Mesodermal cell (in vitro differentiated cells): ENCODE data around the gene KIAA2012.
"Not testable (repeated sequence)": the region's sequence is repeated elsewhere in the genome, so short reads cannot be mapped to it uniquely, and the experiment has no call there.

Experiments
- H3K27ac ChIP-seq: 2 replicates; pipeline ENCODE4 v1.7.0; 2013; ENCODE audit warnings: mild to moderate bottlenecking, low read depth, low read length, moderate library complexity; ENCODE audit not compliant: severe bottlenecking
- H3K36me3 ChIP-seq: 2 replicates; pipeline ENCODE4 v1.7.1; 2013; ENCODE audit warnings: mild to moderate bottlenecking, low read length, moderate library complexity; ENCODE audit not compliant: control insufficient read depth, insufficient read depth
- H3K4me1 ChIP-seq: one replicate; pipeline ENCODE4 v1.7.1; 2013; ENCODE audit warnings: mild to moderate bottlenecking, low read length; ENCODE audit not compliant: insufficient read depth, control insufficient read depth, poor library complexity, severe bottlenecking
- H3K4me3 ChIP-seq: 2 replicates; pipeline ENCODE4 v1.7.0; 2013; ENCODE audit warnings: low read length, control low read depth, mild to moderate bottlenecking; ENCODE audit not compliant: insufficient read depth, poor library complexity, severe bottlenecking; ENCODE audit errors: extremely low read depth
- H3K9me3 ChIP-seq: 2 replicates; pipeline ENCODE4 v1.7.1; 2013; ENCODE audit warnings: mild to moderate bottlenecking, low read length, moderate library complexity; ENCODE audit not compliant: control insufficient read depth
- WGBS, 2 experiments: methylation state at CpG; one replicate each; pipeline ENCODE4 v1.1.5; 2013; ENCODE audit warnings: missing lambda C conversion rate in 2 of 2; ENCODE audit not compliant: insufficient coverage in 2 of 2; 5-methylcytosine and 5-hydroxymethylcytosine counted together

KIAA2012 gene

GRCh38 chr2:202237787-202238233, 164.8 kb downstream of the KIAA2012 start:
- H3K27ac ChIP-seq: peak overlapping the region; percentile 75
- peak overlapping the region; percentile 95 for H3K4me3 ChIP-seq
- peaks cover 4% of the 10 kb centered on the region for H3K4me1 ChIP-seq
- 0 to 1% methylated on average over 23 to 24 of the region's 30 CpGs for WGBS, 2 experiments
- peaks cover 10% of the 10 kb centered on the region for H3K36me3 ChIP-seq
- no peaks in the 10 kb centered on the region for H3K9me3 ChIP-seq

- peaks cover 4% of the 10 kb centered on the region for H3K4me1 ChIP-seq
- H3K36me3 ChIP-seq: peaks cover 4% of the 10 kb centered on the region
- peak within 1 kb of the TSS; percentile 75 for H3K27ac ChIP-seq
- H3K9me3 ChIP-seq: no peaks in the 10 kb centered on the region
- 8 to 18% methylated on average over 23 to 25 of the region's 54 CpGs for WGBS, 2 experiments
- H3K4me3 ChIP-seq: peak within 1 kb of the TSS; percentile 95
Observed at GRCh38 chr2:202238234-202239197, 165.5 kb downstream of the KIAA2012 start, which contains the start of gene SUMO1. TSS of gene SUMO1 (minus strand) at chr2:202238597. CDS start at chr2:202238451, 146 bp downstream.

GRCh38 chr2:202247710-202248109, 174.7 kb downstream of the KIAA2012 start:
- H3K36me3 ChIP-seq, H3K4me3 ChIP-seq, H3K4me1 ChIP-seq, H3K27ac ChIP-seq, H3K9me3 ChIP-seq: not testable (repeated sequence)
- 87 to 100% methylated on average over 3 to 5 of the region's 5 CpGs for WGBS, 2 experiments

GRCh38 chr2:202249521-202250253, 176.6 kb downstream of the KIAA2012 start:
- no peaks in the 10 kb centered on the region for H3K4me1 ChIP-seq
- no peak overlapping the region for H3K4me3 ChIP-seq
- H3K27ac ChIP-seq: no peak overlapping the region
- H3K9me3 ChIP-seq: no peaks in the 10 kb centered on the region
- 48 to 69% methylated on average over 7 to 9 of the region's 10 CpGs for WGBS, 2 experiments
- no peaks in the 10 kb centered on the region for H3K36me3 ChIP-seq

DNA sequence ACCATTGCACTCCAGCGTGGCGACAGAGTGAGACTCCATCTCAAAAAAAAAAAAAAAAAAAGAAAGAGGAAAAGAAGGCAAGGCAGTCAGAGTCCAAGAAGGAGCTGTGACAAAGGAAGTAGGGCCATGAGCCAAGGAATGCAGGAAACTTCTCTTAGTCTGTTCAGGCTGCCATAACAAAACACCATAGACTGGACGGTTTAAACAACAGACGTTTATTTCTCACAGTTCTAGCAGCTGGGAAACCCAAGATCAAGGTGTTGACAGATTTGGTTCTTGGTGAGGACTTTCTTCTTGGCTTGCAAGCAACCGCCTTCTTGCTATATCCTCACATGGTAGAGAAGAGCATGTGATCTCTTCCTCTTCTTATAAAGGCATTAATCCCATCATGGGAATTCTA, 178.4 kb downstream of the KIAA2012 start:
- no peak overlapping the region for H3K4me3 ChIP-seq
- no peak overlapping the region for H3K27ac ChIP-seq
- 100% methylated on average over 2 of the region's 5 CpGs; no CpG with 5 or more reads in 1 of the 2 experiments for WGBS, 2 experiments

More for the DNA sequence above, 178.4 kb downstream of the KIAA2012 start:
- no peaks in the 10 kb centered on the region for H3K9me3 ChIP-seq
- no peaks in the 10 kb centered on the region for H3K36me3 ChIP-seq
- H3K4me1 ChIP-seq: no peaks in the 10 kb centered on the region
